Measurements from ENCODE around the gene TRMU.

GRCh38 chr22:46349681-46350080 lies 14.2 kb downstream of the TRMU start:
- no peak for TF ChIP-seq CTCF (IDR thresholded peaks at IDR 0.05)
- TF ChIP-seq POLR2A (IDR thresholded peaks at IDR 0.05), result no peak
